HG03039 (cell line): ENCODE results near the gene SFSWAP.
"Not testable (repeated sequence)": the region's sequence is repeated elsewhere in the genome, so short reads cannot be mapped to it uniquely, and the experiment has no call there.

ENCODE experiments used
- ATAC-seq: cut with Tn5 transposase; IDR thresholded peaks from one replicate; pipeline ENCODE4 v1.9.1; 2021; ENCODE audit warnings: mild to moderate bottlenecking, moderate library complexity; ENCODE audit not compliant: unreplicated experiment

SFSWAP gene

DNA sequence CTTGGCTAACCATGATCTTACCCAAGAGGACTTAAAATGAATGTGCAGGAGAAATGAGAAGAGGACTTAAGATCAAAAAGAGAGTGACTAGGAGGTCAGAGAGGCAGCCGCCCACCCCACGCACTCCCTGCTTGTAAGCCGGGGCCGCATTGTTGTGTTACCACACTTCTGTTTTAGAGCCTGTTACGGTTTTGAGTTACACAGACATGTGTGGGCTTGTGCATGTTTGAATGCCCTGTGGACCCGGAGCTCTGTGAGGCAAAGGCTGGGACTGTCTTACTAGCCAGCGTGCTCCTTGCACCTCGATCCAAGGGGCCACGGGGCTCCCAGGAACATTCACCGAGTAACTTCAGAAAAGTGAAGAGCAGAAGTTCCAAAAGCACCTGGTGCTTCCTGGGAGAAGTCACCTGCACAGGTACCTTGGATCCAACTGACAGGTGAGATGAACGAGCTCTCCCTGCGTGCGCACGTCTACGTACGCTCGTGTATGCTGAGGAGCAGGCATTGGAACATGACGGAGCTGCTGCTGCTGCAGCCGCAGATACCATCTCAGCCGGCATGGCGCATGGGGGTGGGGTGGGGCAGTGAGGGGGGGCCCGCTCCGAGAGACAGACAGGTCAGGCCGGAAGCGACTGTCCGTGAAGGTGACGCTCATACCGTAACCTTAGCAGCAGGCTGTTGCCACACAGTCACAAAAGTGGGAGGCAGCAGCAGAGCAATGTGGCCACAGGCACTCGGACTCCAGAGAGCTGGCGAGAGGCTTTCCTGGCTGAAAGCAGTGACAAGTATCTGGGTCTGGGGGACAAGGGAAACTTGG is 23.7 kb downstream of the SFSWAP start:
- ATAC-seq = no peak

DNA sequence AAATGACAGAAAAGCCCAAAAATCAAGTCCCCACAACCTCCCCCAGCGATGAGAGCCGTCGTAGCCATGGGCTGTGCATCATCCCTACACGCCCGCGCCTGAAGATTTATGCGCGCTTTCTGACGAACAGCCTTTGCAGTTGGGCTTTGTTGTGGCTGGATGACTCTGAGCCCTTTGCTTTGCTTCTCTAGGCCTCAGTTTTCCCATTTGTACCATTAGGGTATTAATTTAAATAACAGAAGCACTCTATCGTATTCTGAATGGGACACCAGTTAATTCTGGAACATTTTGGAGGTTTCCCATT is 24.2 kb downstream of the SFSWAP start:
- no peak for ATAC-seq

DNA sequence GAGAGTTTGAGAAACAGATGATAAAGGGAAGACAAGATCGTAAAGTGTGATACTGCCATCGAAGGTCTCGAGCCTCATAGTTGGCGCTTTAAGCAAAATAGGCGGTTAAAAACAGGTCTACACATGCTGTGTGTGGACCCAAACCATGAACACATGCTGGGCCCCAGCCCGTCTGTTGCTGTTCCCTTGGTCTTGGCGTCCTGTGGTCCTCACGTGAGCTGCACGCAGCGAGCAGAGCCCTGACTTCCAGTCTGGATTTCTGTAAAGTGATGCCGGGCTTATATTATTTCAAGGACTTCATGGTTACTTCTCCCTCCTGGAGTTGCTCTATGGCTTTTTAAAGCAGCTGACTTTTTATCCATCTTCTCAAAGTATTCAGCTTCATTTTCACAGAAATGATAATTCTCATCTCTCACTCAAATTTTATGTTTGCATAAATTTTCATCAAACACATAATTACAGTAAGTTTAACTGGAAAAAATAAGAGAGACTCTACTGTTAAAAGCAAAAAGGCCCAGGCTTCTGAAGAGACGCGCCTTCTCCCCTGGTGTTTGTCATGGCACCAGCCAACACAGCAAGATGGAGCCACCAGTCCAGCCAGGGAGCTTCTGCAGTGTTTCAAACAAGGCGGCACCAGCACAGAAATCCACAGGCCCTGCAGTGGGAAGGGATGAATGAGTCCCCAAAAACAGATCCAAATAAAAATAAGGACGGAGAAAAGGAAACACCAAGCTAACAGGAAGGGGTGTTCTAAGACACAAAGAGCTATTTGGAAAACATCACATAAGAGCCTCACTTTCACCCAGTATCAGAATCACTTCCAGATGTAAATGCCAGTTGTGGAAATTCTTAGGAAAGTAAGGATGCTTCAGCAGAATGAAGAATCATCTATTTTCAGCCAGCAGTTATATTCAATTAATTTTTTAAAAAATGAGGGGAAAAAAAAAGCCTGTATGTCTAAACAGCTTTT is 24.9 kb downstream of the SFSWAP start:
- ATAC-seq = no peak

DNA sequence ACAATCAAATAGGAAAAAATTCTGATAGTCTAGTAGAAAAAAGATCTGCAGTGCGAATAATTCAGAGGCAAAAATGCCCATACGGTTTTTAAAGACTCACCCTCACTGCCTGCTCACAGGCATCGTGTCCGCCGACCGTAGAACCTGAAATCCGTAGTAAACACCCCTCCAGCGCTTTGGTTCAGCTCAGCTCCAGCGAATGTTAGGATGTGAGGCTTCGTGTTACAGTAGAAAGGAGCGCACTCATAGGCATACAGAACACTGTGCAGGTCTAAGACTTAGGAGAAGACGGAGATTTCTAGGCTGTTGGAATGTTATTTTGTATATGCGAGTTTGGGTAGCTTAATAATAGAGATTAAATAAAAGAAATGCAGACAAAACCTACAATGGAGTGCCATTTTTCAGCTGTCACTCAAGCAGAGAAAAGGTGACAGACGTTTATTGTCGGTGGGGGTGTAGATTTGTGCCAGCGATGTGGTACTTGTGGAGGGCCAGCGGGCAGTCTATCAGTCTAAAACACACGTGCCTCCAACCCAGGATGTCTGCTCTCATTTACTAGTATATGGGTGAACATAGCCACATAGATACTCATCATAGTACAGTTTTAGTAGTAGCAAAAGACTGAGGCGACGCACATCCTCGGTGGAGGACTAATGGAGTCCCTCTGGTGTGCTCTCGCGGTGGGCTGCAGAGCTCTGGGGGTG is 25.7 kb downstream of the SFSWAP start:
- ATAC-seq = no peak

DNA sequence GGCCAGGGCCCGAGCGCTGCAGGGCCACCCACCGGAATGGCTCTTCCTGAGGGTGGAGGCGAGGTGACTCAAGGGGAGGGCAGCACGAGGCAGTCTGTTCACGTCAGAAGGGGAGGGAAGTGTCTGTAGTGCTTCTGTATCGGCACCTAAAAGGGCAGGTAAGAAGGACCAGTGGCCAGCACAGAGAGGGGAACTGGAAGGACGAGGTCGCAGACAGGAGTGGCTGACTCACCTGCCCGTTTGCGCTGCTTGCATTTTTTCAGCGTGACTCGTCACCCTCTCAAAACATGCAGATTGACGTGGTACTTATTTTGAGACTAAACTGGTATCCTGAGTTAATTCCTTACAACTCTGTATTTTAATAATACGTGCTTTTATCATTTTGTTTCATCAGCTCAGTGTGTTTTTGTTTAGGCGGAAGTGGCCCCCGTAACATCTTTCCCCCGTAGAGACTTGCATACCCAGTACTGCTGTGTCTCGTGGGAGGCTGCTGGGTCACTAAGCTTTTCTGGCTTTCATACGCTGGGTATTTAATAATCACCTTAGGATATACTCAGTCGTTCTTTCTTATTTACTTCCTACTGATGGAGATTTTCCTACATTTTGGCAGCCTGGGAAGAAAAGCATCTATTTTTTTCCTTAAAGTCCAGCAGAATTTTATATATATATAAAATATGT is 26.4 kb downstream of the SFSWAP start:
- no peak for ATAC-seq

DNA sequence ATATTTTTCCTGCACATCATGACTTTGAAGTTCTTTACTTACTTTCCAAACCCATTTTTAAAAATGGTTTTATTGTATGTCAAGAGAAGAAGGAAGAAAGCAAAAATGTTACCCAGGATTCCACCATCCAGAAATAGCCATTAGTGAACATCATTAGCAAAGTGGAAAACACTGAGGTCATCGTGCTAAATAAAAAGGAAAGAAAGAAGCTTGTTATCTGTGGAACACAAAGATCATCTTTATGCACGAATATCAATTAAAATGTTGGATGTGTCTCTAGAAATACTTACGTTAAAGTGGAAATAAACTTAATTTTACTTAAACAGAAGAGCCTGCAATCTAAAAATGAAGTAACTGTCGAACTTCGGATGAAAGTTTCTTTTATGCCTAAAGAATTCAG is 27.3 kb downstream of the SFSWAP start:
- no peak for ATAC-seq

DNA sequence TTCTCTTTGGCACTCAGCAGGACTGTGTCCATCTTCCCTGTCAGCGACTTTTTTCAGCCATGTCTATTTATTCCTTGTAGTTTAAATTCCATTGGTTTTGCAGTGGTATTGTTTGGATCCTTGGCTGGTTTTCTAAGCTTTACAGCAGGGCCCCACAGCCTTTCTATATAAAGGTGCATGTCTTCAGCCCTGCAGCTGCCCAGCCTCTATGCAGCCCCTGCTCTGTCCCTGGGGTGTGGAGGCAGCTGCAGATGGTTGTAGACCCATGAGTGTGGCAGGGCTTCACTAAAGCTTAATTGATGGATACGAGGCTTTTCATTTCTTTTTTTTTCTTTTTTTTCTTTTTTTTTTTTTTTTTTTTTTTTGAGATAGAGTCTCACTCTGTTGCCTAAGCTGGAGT is 29.7 kb downstream of the SFSWAP start:
- ATAC-seq = no peak

DNA sequence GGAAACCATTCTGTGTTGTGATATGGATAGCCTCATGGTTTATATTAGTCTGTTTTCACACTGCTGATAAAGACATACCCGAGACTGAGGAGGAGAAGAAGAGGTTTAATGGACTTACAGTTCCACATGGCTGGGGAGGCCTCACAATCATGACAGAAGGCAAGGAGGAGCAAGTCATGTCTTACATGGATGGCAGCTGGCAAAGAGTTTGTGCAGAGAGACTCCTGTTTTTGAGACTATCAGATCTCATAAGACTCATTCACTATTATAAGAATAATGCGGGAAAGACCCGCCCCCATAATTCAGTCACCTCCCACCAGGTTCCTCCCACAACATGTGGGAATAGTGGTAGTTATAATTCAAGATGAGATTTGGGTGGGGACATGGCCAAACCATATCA is 31.9 kb downstream of the SFSWAP start:
- ATAC-seq = not testable (repeated sequence)

DNA sequence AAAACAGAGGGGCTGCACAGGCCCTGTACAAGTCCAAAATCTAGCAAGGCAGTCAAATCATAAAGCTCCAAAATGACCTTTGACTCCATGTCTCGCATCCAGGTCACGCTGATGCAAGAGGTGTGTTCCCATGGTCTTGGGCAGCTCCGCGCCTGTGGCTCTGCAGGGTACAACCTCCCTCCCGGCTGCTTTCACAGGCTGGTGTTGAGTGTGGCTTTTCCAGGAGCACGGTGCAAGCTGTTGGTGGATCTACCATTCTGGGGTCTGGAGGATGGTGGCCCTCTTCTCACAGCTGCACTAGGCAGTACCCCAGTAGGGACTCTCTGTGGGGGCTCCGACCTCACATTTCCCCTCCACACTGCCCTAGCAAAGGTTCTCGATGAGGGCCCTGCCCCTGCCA is 32.5 kb downstream of the SFSWAP start:
- ATAC-seq = not testable (repeated sequence)

DNA sequence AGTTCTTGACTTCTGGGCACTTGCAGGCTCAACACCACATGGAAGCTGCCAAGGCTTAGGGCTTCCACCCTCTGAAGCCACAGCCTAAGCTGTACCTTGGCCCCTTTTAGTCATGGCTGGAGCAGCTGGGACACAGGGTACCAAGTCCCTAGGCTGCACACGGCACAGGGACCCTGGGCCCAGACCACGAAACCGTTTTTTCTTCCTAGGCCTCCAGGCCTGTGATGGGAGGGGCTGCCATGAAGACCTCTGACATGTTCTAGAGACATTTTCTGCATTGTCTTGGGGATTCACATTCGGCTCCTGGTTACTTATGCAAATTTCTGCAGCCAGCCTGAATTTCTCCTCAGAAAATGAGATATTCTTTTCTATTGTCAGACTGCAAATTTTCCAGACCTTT is 33.0 kb downstream of the SFSWAP start:
- ATAC-seq = not testable (repeated sequence)

DNA sequence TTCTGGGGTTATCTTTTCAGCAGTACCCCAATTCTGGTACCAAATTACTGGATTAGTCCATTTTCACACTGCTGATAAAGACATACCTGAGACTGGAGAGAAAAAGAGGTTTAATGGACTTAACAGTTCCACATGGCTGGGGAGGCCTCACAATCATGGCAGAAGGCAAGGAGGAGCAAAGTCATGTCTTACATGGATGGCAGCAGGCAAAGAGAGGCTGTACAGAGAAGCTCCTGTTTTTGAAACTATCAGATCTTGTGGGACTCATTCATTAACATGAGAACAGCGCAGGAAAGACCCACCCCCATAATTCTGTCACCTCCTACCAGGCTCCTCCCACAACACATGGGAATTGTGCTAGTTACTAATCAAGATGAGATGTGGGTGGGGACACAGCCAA is 33.8 kb downstream of the SFSWAP start:
- ATAC-seq = not testable (repeated sequence)

DNA sequence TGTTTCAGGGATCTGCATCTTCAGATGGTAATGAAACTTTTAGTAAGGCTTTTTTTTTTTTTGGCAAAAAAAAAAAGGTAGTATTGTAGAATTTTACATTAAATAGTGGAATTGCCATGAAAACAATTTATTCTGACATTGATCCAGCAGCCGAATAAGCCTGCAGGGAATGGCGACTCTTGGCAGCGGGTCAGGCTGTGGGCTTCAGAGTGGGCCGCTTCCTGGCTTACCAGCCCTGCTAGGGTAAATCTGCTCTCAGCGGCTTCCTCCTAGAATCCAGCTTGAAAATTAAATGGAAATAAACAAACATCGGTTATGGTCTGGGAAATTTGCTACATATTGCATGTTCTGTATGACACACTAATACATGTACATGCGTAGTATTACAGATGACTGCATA is 34.8 kb downstream of the SFSWAP start:
- no peak for ATAC-seq

DNA sequence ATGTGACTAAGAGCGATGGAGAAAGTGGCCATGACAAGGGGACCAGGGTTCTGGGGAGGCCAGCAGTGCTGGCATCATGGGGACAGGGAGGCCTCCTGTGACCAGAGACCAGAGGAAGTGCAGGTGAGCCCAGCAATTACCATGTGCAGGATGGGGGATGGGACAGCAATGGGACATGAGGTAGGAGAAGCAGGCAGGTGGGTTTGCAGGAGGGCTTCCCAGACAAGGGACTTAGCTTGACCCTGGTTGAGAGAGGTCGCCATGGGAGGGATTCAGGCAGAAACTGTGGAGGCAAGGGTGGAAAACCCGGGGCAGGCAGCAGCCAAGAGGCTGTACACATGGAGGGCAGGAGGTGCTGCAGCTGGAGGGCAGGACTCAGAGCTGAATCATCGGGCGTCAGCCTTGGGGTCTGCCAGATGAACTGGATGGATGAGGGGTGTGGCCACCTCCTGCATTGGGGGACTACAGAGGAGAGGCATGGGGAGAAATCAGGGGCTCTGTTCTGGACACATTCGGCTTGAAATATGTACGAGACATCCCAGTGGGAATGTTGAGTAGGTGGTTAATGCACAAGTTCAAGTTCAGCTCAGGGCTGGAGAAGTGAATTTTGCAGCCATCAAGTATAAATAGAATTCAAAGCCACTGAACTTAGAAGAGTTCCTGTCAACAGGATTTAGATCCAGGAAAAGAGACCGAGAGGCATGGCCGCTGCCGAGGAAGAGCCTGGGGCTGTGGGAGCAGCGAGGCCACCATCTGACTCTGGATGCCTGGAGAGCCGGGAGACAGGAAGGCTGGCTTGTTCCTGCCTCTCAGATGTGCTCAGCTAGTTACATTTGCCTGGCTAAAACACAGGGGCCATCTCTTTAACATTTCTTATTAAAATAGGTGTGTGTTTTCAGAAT is 36.6 kb downstream of the SFSWAP start:
- no peak for ATAC-seq

DNA sequence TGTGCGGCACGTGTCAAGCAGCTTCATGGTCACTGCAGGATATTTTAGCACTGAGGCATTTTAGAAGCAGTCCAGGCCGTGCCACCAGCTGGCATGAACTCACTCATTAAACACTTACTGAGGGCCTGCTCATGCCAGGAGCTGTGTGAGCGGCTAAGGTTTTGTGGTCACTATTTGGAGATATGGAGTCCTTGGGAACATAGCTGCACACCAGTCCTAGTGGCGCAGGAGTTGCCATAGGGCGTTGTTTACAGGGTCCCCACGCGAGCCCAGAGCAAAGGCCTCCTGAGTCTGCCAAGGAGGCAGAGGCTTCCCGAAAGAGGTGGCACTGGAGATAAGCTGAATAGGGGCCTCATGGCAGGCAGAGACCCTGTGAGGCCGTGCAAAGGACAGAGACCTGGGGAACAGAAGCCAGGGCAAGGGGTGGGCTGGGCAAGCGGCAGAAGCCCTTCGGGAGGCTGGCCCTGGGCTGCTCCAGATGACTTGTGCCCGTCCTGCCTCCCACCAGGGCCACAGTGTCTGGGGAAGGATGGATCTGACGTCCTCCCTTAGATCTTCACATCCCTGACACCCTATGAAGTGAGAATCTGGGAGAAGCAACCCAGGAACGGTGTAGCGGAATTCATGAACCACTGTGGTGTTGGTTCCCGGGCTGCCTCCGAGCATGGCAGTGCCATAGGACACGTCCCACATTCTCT is 38.9 kb downstream of the SFSWAP start:
- ATAC-seq = no peak

DNA sequence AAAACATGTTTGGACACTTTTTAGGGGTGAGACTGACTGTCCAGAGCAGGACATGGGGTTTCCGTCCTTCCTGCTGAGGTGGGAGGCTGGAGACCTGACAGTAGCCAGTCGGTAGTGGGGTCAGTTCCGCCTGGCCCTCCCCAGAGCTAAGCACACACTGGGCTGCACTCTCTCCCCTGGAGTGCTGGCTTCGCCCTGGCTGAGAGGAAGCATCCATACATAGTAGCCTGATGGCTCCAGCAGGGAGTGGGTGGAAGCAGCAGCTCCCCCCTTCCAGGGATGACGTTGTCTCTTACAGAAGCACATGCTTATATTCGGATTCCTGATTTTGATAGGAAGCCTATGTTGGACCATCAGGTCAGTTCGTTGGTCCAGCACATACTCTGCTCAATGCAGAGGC is 40.4 kb downstream of the SFSWAP start:
- ATAC-seq = no peak

DNA sequence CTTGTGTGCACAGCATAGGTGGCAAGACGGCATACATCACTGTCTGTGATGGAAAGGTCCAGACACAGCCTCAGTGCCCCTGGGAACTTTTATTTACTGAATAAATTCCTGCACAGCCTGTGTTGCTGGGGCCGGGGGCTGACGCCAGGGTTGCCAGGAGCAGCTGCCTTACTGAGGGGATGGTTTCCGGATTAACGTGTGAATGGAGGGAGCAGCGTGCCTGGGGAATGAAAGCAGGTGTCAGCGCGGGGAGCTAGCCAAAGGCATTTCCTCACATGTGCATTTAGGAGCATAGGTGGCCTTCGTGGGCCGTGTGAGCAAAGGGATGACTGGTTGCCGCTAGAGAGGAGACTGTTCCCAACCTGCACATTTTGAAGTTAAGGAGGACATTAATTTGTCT is 41.6 kb downstream of the SFSWAP start:
- no peak for ATAC-seq

DNA sequence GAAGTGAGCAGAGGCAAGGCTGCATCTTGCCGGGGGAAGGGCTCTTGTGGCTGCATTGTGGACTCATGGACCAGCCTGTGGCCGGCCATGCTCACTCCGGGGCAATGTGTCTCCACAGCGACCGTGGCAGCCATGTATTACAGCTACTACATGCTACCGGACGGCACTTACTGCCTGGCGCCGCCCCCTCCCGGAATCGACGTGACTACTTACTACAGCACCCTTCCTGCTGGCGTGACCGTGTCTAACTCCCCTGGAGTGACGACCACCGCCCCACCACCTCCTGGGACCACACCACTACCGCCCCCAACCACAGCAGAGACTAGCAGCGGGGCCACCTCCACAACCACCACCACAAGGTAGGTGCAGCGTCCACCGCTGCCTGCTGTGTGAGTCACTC is 42.1 kb downstream of the SFSWAP start:
- ATAC-seq = no peak

DNA sequence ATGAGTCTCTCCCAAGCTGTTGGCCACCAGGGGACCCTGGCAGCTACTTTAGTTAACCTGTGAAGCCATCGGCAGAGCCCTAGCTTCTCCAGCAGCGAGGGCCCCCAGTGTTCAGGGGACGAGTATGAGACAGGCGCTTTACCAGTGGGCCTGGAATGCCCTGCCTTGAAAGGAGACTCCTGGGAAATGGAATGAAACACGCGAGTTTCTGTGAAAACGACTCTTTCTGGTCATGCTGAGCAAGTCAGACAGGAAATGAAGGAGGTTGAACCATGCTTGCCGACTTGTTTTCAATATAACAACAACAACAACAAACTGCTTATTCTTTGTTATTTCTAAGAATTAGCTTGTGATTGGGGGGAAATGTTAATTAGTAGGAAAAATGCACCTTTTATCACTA is 42.9 kb downstream of the SFSWAP start:
- ATAC-seq = no peak

DNA sequence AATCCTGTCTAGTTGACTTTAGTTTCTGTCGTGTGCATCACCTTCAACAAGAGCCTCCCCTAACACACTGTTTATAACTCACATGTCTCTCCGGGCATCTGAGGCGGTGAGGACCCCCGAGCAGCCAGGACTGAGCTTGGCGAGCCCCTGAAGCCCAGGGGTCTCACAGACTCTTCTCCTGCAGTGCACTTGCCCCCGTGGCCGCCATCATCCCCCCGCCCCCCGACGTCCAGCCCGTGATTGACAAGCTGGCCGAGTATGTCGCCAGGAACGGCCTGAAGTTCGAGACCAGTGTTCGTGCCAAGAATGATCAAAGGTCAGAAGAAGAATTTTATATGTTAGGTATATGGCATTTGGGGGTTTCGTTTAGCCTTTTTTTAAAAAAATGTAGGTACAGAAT is 43.3 kb downstream of the SFSWAP start:
- ATAC-seq = no peak
